ENCODE measurements around the gene TRIM22.

The TRIM22 gene

GRCh38 chr11:5737091-5737490, 47.5 kb downstream of the TRIM22 start:
- no peak for TF ChIP-seq CTCF (IDR thresholded peaks at IDR 0.05; ENCODE audit: borderline replicate concordance, control extremely low read depth, extremely low read depth, insufficient read depth, missing control alignments)
- in situ Hi-C loops (cut with MboI; ENCODE audit: low sequenced_read_pairs, unreplicated experiment): no loop called here
- DNase-seq (ENCODE audit: low spot score): no peak

- DNase-seq (ENCODE audit: low spot score): no peak
- TF ChIP-seq CTCF (IDR thresholded peaks at IDR 0.05; ENCODE audit: borderline replicate concordance, control extremely low read depth, extremely low read depth, insufficient read depth, missing control alignments): no peak
- in situ Hi-C loops (cut with MboI; ENCODE audit: low sequenced_read_pairs, unreplicated experiment): no loop called here
Observed at GRCh38 chr11:5737670-5738392, 48.2 kb downstream of the TRIM22 start.

- no peak for DNase-seq (ENCODE audit: low spot score)
- in situ Hi-C loops (cut with MboI; ENCODE audit: low sequenced_read_pairs, unreplicated experiment): no loop called here
- no peak for TF ChIP-seq CTCF (IDR thresholded peaks at IDR 0.05; ENCODE audit: borderline replicate concordance, control extremely low read depth, extremely low read depth, insufficient read depth, missing control alignments)
Observed at GRCh38 chr11:5738431-5738830, 48.8 kb downstream of the TRIM22 start.

GRCh38 chr11:5746614-5747013, 57.0 kb downstream of the TRIM22 start:
- in situ Hi-C loops (cut with MboI; ENCODE audit: low sequenced_read_pairs, unreplicated experiment): no loop called here
- DNase-seq (ENCODE audit: low spot score): no peak
- TF ChIP-seq CTCF (IDR thresholded peaks at IDR 0.05; ENCODE audit: borderline replicate concordance, control extremely low read depth, extremely low read depth, insufficient read depth, missing control alignments): no peak

GRCh38 chr11:5749836-5750235, 60.2 kb downstream of the TRIM22 start:
- in situ Hi-C loops (cut with MboI; ENCODE audit: low sequenced_read_pairs, unreplicated experiment): no loop called here
- DNase-seq (ENCODE audit: low spot score): no peak
- no peak for TF ChIP-seq CTCF (IDR thresholded peaks at IDR 0.05; ENCODE audit: borderline replicate concordance, control extremely low read depth, extremely low read depth, insufficient read depth, missing control alignments)

GRCh38 chr11:5753943-5754342, 64.4 kb downstream of the TRIM22 start, which contains the start of gene OR52N4:
OR52N4 (plus strand) TSS chr11:5754243; CDS start chr11:5754741, 498 bp downstream.
- no peak for DNase-seq (ENCODE audit: low spot score)
- in situ Hi-C loops (cut with MboI; ENCODE audit: low sequenced_read_pairs, unreplicated experiment): no loop called here
- no peak for TF ChIP-seq CTCF (IDR thresholded peaks at IDR 0.05; ENCODE audit: borderline replicate concordance, control extremely low read depth, extremely low read depth, insufficient read depth, missing control alignments)
